ENCODE results near the gene EIF4B.
A peak's percentile ranks its signal among the peaks of the same experiment; 100 is the strongest.

Gene EIF4B

DNA sequence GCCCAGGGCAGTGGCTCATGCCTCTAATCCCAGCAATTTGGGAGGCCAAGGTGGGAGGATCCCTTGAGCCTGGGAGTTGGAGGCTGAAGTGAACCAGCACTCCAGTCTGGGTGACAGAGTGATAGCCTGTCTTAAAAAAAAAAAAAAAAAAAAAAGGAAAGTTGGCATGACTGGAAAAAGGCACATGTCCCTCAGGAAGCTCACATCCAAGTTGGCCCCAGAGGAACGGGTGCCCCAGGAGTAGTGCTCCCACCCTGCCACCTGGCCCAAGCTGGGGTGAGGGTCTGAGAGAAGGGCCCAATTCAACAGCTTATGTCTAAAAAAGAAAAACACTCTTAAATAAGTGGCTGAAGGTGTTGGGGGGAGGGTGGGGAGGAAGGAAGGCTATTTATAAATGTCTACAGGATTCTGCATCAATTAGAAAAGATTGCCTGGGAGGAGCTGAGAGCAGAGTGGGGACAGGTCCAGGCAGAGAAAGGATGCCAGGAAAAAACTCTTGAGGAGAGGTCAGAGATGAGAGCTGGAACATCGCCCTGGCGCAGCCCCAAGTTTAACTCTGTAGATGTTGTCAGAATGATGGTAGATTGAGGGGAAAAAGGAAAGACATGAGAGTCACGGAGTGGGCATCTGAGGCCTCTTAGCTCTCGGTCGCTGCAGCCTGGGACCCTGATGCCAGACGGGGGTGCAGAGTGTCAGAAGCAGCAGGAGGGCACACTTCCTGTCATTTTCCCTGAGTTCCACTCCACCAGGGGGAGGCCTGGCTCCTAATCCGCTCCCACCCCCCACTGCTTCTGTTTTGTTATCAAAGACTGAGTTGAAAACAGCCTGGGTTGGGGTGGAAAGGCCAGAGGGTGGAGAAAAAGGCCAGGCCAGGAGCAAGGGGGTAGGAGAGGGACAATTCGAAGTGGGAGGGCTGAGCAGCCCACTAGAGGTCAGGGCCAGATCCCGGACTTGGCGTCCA is 65.6 kb downstream of the EIF4B start:
- no peak for DNase-seq

DNA sequence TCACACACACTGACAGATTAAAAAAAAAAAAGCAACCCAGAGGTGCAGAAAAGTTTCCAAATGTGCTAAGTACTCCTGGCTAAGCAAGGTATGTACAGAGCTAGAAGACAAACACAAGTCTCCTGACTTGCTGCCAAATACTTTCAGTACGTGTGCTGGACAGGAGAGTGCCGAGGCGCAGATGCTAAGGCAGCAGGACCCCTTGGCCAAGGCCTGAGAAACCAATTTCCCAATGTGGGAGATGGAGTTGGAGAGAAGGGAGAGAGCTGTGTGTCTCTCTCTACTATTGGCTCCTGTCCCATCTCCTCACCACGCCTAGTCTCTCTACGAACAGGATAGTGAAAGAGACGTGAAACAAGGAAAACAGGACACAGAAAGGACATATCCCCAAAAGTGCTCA is 67.6 kb downstream of the EIF4B start:
- no peak for DNase-seq

DNA sequence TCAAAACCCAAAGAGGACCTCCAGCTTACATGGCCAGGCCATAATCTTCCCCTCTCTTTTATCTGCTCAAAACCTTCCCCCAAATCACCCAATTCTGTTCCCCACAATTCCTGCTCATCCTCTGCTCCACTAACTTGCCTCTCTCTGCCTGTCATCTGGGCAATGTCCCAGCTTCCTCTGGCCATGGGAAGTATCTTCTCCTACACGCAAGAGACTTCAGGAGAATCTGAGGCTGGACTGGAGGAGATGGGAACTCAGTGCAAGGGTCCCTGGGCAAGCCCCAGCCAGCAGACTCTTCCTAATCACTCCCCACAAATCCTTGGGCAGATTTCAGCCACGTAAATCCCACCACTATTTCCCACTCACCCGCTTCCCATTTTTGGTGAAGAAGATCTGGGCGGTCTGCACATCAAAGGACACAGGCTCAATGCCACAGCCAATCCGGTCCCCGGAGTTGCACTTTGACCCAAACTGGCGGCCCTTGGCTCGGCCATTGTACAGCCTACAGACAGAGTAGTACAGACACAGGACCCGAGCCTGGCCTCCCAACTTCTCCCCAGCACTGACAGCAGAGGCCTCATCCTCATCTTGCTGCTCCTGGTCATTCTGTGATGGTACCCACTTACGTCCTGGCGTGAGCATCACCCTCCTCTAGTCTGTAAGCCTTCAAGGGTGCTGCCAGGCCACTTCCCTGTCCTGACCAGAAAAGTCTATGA is 68.2 kb downstream of the EIF4B start:
- no peak for DNase-seq

DNA sequence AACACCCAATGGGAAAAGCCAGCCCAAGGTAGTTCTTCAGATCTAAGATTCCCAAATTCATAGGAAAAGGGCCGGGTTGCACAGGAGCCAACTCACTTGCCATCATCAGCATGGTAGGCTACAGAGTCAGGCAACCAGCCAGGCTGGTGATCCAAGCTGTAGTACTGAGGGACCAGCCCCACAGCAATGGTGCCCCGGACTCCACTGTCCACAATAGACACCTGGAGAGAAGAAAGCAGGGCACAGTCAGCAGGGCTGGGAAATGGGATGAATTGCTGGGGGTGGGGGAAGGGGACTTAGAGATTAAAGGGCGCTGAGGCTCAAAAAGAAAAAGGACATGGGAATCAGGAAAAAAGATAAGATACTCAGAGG is 68.7 kb downstream of the EIF4B start:
- no peak for DNase-seq

DNA sequence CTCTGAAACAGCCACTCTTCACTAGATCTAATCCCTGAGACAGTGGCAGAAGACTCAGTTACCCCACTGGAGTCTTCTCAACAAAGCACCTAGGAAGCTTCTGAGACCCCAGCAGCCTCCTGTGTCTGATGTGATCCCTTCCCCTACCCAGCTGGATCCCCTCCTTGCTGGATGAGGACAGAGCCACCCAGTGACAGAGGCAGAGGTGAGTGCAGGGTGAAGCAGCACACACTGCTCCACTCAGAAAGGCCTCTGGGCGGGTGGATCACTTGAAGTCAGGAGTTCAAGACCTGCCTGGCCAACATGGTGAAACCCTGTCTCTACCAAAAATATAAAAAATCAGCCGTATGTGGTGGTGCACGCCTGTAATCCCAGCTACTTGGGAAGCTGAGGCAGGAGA is 70.2 kb downstream of the EIF4B start:
- no peak for DNase-seq

DNA sequence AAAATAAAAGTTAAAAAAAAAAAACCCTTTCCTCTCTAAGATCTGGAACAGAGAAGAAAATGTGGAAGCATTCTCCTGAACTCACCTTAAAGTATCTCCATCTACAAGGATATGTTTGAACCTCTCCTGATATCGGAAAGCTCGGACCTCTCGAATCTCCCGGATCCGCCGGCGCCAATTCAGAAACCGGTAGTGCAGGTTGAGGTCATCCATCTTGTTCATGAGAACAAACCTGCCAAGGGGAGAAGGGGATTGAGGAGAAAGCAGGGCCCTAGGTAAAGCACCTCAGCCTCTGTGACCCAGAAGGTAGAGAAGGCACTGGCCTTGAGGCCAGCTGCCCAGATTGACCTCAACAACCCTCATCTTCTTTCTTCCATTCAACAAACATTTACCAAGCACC is 70.8 kb downstream of the EIF4B start:
- DNase-seq, result no peak

DNA sequence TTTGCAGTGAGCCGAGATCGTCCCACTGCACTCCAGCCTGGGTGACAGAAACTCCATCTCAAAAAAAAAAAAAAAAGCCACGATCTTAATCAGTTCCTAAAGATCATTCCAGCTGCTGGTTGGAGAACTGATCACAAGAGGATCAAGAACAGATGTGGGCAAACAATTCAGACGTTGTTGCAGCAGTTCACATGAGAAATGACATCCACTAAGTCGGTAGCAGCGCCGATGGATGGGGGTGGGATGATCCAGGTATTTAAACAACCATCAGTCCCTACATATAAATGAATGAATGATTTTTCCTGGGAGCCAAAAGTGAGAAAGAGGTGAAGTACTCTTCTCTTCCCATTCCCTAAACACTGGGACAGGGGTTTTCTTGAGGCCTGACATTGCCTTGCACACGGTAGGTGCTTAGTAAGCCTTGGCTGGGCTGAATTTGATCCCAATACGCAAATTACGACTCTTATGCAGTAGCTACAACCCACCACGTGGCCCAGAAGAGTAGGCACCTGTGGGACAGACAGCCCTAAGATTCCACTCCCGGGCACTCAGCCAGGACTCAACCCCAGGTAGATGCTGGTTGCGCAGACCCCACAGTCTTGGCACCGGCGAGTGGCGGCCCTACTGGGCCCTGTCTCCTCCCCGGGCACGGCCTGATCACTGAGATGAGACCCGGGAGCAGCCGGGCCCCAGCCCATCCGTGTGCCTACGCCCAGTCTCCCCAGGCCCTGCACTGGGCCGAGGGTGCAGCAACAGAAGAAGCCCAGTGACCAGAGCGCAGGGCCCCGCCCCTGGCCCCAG is 72.4 kb downstream of the EIF4B start:
- peak; percentile 57 for DNase-seq

DNA sequence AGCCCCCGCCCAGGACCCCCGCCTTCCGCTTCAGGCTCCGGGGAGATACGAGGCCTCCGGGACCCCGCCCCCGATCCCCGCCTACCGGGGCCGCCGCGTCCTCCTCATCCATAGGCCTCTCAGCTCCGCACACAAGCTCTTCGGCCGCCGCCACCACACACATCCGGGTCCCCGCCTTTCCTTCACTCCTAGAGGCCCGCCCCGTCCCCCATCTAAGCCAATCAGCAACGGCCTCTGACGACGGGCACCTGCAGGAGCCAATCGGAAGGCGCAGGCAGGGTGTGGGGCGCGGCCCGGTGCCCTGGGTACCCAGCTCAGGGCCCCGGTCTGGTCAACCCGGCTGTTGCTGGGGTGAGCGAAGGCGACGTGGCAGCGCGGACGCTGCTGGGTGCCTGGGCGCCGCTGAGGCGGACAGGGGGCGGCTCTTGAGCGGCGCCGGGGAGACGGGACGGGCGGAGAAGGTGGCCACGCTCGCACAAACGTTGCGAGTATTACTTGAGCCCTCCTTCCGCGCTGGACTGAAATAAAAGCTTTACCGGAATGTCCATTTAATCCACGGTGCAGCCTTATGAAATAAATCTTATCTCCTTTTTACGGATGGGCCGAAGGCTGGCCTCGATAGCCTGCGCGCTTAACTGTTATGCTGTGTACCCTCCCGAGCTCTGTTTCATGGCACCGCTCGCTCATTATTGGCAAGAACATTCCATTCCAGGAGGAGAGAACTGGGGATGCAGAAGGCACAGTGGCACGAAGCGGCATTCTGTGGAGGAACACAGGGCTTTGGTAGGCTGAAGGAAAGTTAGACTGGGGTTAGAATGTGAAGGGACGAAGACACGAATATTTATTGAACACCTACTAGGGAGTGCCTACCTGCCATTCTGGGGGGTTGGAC is 73.2 kb downstream of the EIF4B start, which contains the start of gene SPRYD3:
Gene SPRYD3 (minus strand): TSS at position 165 of the 892 bp plus-strand sequence. CDS start 57 bp downstream, at position 108.
- peak; percentile 94 for DNase-seq

DNA sequence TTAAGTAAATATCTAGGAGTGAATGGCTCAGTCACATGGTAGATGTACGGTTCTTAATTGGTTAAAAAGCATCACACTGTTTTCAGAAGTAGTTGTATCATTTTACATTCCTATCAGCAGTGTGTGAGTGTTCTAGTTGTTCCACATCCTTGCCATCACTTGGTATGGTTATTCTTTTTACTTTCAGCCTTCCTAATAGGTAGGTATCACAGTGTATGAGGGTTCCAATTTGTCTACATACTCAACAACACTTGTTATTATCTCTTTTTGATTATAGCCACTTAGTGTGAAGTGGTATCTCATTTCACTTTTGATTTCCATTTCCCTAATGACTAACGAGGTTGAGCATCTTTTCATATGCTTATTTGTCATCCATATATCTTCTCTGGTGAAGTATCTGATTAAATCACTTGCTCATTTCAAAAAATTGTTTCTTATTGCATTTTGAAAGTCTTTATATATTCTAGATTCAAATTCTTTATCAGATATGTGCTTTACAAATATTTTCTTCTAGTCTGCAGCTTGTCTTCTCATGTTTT is 76.5 kb downstream of the EIF4B start:
- no peak for DNase-seq

DNA sequence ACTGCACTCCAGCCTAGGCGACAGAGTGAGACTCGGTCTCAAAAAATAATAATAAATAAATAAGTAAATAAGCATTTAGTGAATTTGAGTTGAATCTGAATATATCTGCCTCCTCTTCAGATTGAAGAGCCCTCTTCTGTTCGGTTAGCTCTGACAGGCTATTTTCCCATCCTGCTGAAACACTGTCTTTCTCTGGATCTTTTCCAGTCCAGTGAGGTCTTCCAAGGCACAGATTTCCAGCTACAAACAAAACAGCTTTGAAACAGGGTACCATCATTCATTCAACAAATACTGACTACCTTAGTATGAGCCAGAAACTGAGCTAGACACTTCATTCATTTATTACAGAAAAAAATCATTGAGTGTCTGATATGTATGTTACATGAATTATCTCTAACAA is 80.1 kb downstream of the EIF4B start:
- DNase-seq, result no peak

DNA sequence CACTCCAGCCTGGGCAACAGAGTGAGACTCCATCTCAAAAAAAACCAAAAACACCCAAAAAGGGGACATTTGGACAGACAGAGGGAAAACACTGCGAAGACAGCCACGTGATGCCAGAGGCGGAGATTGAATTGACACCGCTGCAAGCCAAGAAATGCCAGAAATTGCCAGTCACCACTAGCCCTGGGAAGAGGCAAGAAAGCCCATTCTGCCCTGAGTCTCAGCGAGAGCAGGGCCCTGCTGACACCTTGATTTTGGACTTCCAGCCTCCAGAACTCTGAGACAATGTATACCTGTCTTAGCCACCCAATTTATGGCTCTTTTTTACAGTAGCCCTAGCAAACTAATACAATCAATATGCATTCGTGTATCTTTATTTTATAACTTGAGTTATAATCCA is 83.8 kb downstream of the EIF4B start:
- no peak for DNase-seq

DNA sequence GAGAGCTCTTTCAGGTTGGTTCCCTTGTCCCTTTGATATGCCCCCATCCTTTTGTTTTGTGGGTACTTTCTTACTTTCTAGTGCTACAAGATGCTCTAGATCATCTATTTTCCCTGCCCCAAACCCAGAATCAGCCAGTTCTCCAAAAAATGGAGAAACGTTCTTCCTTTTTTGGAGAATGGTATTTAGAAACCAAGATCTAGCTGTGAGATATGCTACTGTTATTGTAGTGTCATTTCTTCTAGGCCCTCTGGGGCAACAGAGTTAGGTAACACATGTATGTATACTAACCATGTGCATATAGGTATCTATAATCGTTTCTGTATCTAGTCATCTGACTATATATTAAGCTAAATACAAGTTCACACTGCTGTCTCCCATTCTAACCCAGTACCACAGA is 84.3 kb downstream of the EIF4B start:
- no peak for DNase-seq

DNA sequence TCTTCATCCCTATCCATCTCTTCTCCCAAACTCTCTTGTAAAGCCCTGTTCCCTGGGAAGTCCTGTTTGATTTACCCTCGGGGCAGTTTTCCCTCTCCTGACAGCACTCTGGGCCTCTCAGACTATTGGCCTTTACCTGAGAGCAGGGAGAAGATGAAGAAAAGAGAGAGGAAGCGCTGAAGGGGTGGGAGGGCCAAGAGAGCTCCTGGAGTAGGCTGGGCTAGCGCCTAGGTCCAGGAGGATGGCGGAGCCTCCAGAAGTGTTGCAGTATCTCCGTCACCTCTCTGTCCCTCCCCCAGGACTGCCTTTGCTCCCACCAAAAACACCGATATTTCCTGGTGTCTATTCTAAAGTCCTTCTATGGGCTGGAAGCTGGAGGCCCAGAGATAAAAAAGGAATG is 85.5 kb downstream of the EIF4B start:
- no peak for DNase-seq

Measured in activated naive CD4-positive, alpha-beta T cell treated with anti-CD3 and anti-CD28 coated beads, Interleukin-2, amount 50 U/mL, for 16 hours (primary cell).